Measurements from ENCODE around the gene SPDYE4. TPM values are rescaled to one million over a fixed set of nuclear protein-coding genes. Genes with fewer than 3 reads are reported as not detected.

Gene SPDYE4
- total RNA-seq, 2 experiments from 2014 or later, result not detected

- no peak for TF ChIP-seq CTCF (IDR thresholded peaks at IDR 0.05)
- Histone ChIP-seq H3K4me3 (ENCODE audit: low read length) (no peak overlapping the region), H3K4me1 (ENCODE audit: insufficient read depth, low read length) (peaks cover 6% of the 10 kb centered on the region), H3K36me3 (ENCODE audit: insufficient read depth, low read length) (no peaks in the 10 kb centered on the region), H3K27me3 (ENCODE audit: control insufficient read depth in 1 of 2, insufficient read depth in 2 of 2, low read length in 2 of 2) (no peaks in the 10 kb centered on the region), H3K27ac (ENCODE audit: low read depth in 1 of 2, low read length in 2 of 2) (no peak overlapping the region), H3K9me3 (ENCODE audit: control insufficient read depth in 1 of 2, insufficient read depth in 1 of 2, low read length in 2 of 2) (no peaks in the 10 kb centered on the region)
- peaks cover 10% of the 10 kb centered on the region for H3K27me3 Mint-ChIP-seq
- ATAC-seq (ENCODE audit: poor library complexity), result no peak
- intact Hi-C loops (cut with DNase I, micrococcal nuclease), result no loop called here
- no peaks in the 10 kb centered on the region for H3K4me1 Mint-ChIP-seq (ENCODE audit: low read depth)
- no peaks in the 10 kb centered on the region for H3K9me3 Mint-ChIP-seq
- no peaks in the 10 kb centered on the region for H3K36me3 Mint-ChIP-seq (ENCODE audit: low read depth)
- POLR2A ChIA-PET, result no interaction called here
- no peak overlapping the region for H3K27ac Mint-ChIP-seq
- CTCF ChIA-PET, result no interaction called here
- H3K4me3 Mint-ChIP-seq, result no peak overlapping the region
- no peak for DNase-seq
These were observed 22.9 kb downstream of the SPDYE4 start for GRCh38 chr17:8735336-8735939.

DNA sequence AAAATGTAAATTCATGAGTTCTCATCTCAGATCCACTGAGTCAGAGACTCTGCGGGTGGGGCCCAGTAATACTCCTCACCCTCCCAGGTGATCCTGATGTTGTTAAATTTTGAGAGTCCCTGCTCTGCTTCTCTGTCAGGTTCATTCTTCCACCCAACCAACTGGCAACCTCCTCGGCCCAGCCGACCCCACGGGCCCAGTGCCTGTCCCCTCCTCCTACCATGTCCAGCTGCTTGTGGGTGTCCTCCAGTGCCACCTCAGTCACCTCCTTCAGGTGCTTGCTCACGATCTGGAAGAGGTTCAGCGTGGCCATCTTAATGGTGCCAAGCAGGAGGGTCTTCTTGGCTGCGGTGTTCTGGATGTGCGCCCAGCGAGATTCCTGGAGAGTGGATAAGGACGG, 23.5 kb downstream of the SPDYE4 start:
- H3K4me3 ChIP-seq (ENCODE audit: low read length), result no peak overlapping the region
- ATAC-seq (ENCODE audit: poor library complexity) (no peak), DNase-seq (no peak)
- peaks cover 2% of the 10 kb centered on the region for H3K4me1 ChIP-seq (ENCODE audit: insufficient read depth, low read length)
- Mint-ChIP-seq H3K4me3 (no peak overlapping the region), H3K36me3 (ENCODE audit: low read depth) (no peaks in the 10 kb centered on the region), H3K27me3 (peaks cover 10% of the 10 kb centered on the region), H3K4me1 (ENCODE audit: low read depth) (no peaks in the 10 kb centered on the region), H3K9me3 (no peaks in the 10 kb centered on the region), H3K27ac (no peak overlapping the region)
- H3K27me3 ChIP-seq (ENCODE audit: control insufficient read depth in 1 of 2, insufficient read depth in 2 of 2, low read length in 2 of 2), result no peaks in the 10 kb centered on the region
- no peak for TF ChIP-seq CTCF (IDR thresholded peaks at IDR 0.05)
- intact Hi-C loops (cut with DNase I, micrococcal nuclease), result no loop called here
- no peaks in the 10 kb centered on the region for H3K36me3 ChIP-seq (ENCODE audit: insufficient read depth, low read length)
- H3K27ac ChIP-seq (ENCODE audit: low read depth in 1 of 2, low read length in 2 of 2), result no peak overlapping the region
- no peaks in the 10 kb centered on the region for H3K9me3 ChIP-seq (ENCODE audit: control insufficient read depth in 1 of 2, insufficient read depth in 1 of 2, low read length in 2 of 2)
- ChIA-PET POLR2A (no interaction called here), CTCF (no interaction called here)

GRCh38 chr17:8732406-8733085, 25.8 kb downstream of the SPDYE4 start:
- TF ChIP-seq CTCF (IDR thresholded peaks at IDR 0.05), result no peak
- ChIA-PET POLR2A (no interaction called here), CTCF (no interaction called here)
- Histone ChIP-seq H3K27ac (ENCODE audit: low read depth in 1 of 2, low read length in 2 of 2) (no peak overlapping the region), H3K36me3 (ENCODE audit: insufficient read depth, low read length) (no peaks in the 10 kb centered on the region), H3K27me3 (ENCODE audit: control insufficient read depth in 1 of 2, insufficient read depth in 2 of 2, low read length in 2 of 2) (no peaks in the 10 kb centered on the region), H3K4me3 (ENCODE audit: low read length) (no peak overlapping the region), H3K9me3 (ENCODE audit: control insufficient read depth in 1 of 2, insufficient read depth in 1 of 2, low read length in 2 of 2) (no peaks in the 10 kb centered on the region), H3K4me1 (ENCODE audit: insufficient read depth, low read length) (no peaks in the 10 kb centered on the region)
- intact Hi-C loops (cut with DNase I, micrococcal nuclease), result no loop called here
- Mint-ChIP-seq H3K36me3 (ENCODE audit: low read depth) (no peaks in the 10 kb centered on the region), H3K27ac (no peak overlapping the region), H3K4me3 (no peak overlapping the region), H3K9me3 (no peaks in the 10 kb centered on the region), H3K4me1 (ENCODE audit: low read depth) (no peaks in the 10 kb centered on the region), H3K27me3 (peaks cover 5% of the 10 kb centered on the region)
- no peak for ATAC-seq (ENCODE audit: poor library complexity)
- DNase-seq, result no peak
